Measurements from ENCODE around the gene CMTM4. TPM values are rescaled to one million over a fixed set of nuclear protein-coding genes. Genes with fewer than 3 reads are reported as not detected.

CMTM4 gene
- total and polyA plus RNA-seq, 4 donors: 24.3 to 78.0 (median 32.0) TPM

DNA sequence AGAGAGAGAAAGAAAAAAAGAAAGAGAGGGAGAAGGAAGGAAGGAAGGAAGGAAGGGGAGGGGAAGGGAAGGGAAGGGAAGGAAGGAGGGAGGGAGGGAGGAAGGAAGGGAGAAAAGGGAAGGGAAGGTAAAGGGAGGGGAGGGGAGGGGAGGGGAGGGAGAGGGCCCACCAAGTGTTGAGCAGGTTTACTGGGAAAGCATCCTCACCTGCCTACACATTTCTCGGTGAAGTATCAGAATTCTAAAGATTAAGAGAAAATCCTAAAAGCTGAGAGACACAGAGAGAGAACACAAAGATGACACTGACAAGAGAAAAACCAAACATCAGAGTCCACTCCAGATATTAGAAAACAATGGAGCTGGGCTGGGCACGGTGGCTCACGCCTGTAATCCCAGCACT lies 104.3 kb downstream of the CMTM4 start:
- no peak for ATAC-seq (ENCODE audit: insufficient read depth, low FRiP score)
- no peak for TF ChIP-seq CTCF (IDR thresholded peaks at IDR 0.05; ENCODE audit: control extremely low read depth, extremely low read depth)
- WGBS, 2 donors: 93 to 100% methylated on average over 3 of the region's 3 CpGs

DNA sequence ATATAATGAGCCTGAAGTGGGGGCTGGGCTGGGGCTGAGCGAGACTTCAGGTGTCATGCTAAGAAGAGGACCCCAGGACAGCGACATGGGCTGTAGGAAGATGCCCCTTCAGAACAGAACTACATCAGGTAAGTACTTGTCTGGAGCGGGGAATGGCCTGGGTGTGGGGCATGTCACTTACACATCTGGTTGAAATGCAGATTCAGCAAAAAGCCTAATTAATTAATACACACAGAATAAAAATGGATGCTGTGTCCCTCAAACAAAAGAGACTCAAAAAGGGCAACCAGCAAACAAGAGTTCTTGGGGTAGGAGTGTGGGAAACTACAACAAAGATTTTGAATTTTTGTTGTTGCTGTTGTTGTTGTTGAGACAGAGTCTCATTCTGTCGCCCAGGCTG lies 105.5 kb downstream of the CMTM4 start:
- ATAC-seq (ENCODE audit: insufficient read depth, low FRiP score) (no peak), DNase-seq (no peak)
- no peak for TF ChIP-seq CTCF (IDR thresholded peaks at IDR 0.05; ENCODE audit: control extremely low read depth, extremely low read depth)
- Histone ChIP-seq H3K4me1 (ENCODE audit: control insufficient read depth in 5 of 5, insufficient read depth in 5 of 5, low read length in 5 of 5) (peaks cover 0 to 7% (median 0%) of the 10 kb centered on the region in 5 donors), H3K9ac (ENCODE audit: insufficient read depth in 1 of 2, low read length in 2 of 2) (no peak overlapping the region), H3K27me3 (ENCODE audit: control insufficient read depth in 3 of 3, insufficient read depth in 3 of 3, low read length in 2 of 3) (no peaks in the 10 kb centered on the region), H3K9me3 (ENCODE audit: control insufficient read depth in 4 of 4, insufficient read depth in 3 of 4, low read length in 3 of 4) (peaks cover 0 to 2% (median 0%) of the 10 kb centered on the region in 4 donors), H3K36me3 (ENCODE audit: control insufficient read depth in 4 of 4, insufficient read depth in 4 of 4, low read length in 4 of 4) (no peaks in the 10 kb centered on the region), H3K4me3 (no peak overlapping the region), H3K27ac (ENCODE audit: low read depth in 1 of 2, low read length in 1 of 2) (no peak overlapping the region)
- 95 to 97% methylated on average over 4 of the region's 4 CpGs for WGBS, 2 donors

More for the DNA sequence above, 104.3 kb downstream of the CMTM4 start:
- peaks cover 0 to 2% (median 0%) of the 10 kb centered on the region in 4 donors for H3K9me3 ChIP-seq (ENCODE audit: control insufficient read depth in 4 of 4, insufficient read depth in 3 of 4, low read length in 3 of 4)
- no peaks in the 10 kb centered on the region for H3K27me3 ChIP-seq (ENCODE audit: control insufficient read depth in 3 of 3, insufficient read depth in 3 of 3, low read length in 2 of 3)
- H3K4me3 ChIP-seq: no peak overlapping the region
- H3K9ac ChIP-seq (ENCODE audit: insufficient read depth in 1 of 2, low read length in 2 of 2): no peak overlapping the region
- H3K36me3 ChIP-seq (ENCODE audit: control insufficient read depth in 4 of 4, insufficient read depth in 4 of 4, low read length in 4 of 4): no peaks in the 10 kb centered on the region
- H3K4me1 ChIP-seq (ENCODE audit: control insufficient read depth in 5 of 5, insufficient read depth in 5 of 5, low read length in 5 of 5): peaks cover 0 to 4% (median 0%) of the 10 kb centered on the region in 5 donors
- DNase-seq: no peak
- H3K27ac ChIP-seq (ENCODE audit: low read depth in 1 of 2, low read length in 1 of 2): no peak overlapping the region

- ATAC-seq (ENCODE audit: insufficient read depth, low FRiP score): no peak
- H3K27me3 ChIP-seq (ENCODE audit: control insufficient read depth in 3 of 3, insufficient read depth in 3 of 3, low read length in 2 of 3): no peaks in the 10 kb centered on the region
These were observed 106.2 kb downstream of the CMTM4 start for GRCh38 chr16:66590322-66590721.

More at GRCh38 chr16:66590322-66590721, 106.2 kb downstream of the CMTM4 start:
- Histone ChIP-seq H3K9ac (ENCODE audit: insufficient read depth in 1 of 2, low read length in 2 of 2) (no peak overlapping the region), H3K9me3 (ENCODE audit: control insufficient read depth in 4 of 4, insufficient read depth in 3 of 4, low read length in 3 of 4) (peaks cover 0 to 2% (median 0%) of the 10 kb centered on the region in 4 donors), H3K4me3 (no peak overlapping the region), H3K27ac (ENCODE audit: low read depth in 1 of 2, low read length in 1 of 2) (no peak overlapping the region), H3K4me1 (ENCODE audit: control insufficient read depth in 5 of 5, insufficient read depth in 5 of 5, low read length in 5 of 5) (peaks cover 0 to 9% (median 0%) of the 10 kb centered on the region in 5 donors), H3K36me3 (ENCODE audit: control insufficient read depth in 4 of 4, insufficient read depth in 4 of 4, low read length in 4 of 4) (no peaks in the 10 kb centered on the region)
- WGBS, 2 donors: 26 to 63% methylated on average over 8 of the region's 8 CpGs
- DNase-seq: no peak
- TF ChIP-seq CTCF (IDR thresholded peaks at IDR 0.05; ENCODE audit: control extremely low read depth, extremely low read depth): no peak

Data from lung (tissue), 12 donors.